Stimulated activated naive B cell treated with anti-CD40 and anti-IgM and Interleukin-4, amounts not matched to agents 10 μg/mL and 1 μg/mL and 100 μg/mL, for 72 hours (primary cell): Measurements from ENCODE around the gene PPOX.

Source experiments
- ATAC-seq, 2 donors: fragments of 150-1000 bp; cut with Tn5 transposase; replicated peaks; 2 replicates each; pipeline ENCODE4 v1.10.0; 2021; ENCODE audit warnings: moderate library complexity in 1 of 2
- DNase-seq: peaks from one replicate; pipeline ENCODE4 v3.0.0; 2021
- H3K27ac Mint-ChIP-seq: one replicate; pipeline ENCODE4 v1.8.0; 2022; ENCODE audit warnings: mild to moderate bottlenecking, mixed read lengths
- H3K27me3 Mint-ChIP-seq, 2 donors: one replicate each; pipeline ENCODE4 v1.8.0; 2022; ENCODE audit warnings: mixed read lengths in 2 of 2
- H3K36me3 Mint-ChIP-seq, 2 donors: one replicate each; pipeline ENCODE4 v1.8.0; 2022; ENCODE audit warnings: mixed read lengths in 2 of 2, mild to moderate bottlenecking in 1 of 2
- H3K4me1 Mint-ChIP-seq, 2 donors: one replicate each; pipeline ENCODE4 v1.8.0; 2022; ENCODE audit warnings: mixed read lengths in 2 of 2, mild to moderate bottlenecking in 1 of 2
- H3K4me3 Mint-ChIP-seq, 2 donors: one replicate each; pipeline ENCODE4 v1.8.0; 2022; ENCODE audit warnings: mild to moderate bottlenecking in 2 of 2, mixed read lengths in 2 of 2, moderate library complexity in 1 of 2
- H3K9me3 Mint-ChIP-seq, 2 donors: one replicate each; pipeline ENCODE4 v1.8.0; 2022; ENCODE audit warnings: mixed read lengths in 2 of 2, mild to moderate bottlenecking in 1 of 2

Gene PPOX

DNA sequence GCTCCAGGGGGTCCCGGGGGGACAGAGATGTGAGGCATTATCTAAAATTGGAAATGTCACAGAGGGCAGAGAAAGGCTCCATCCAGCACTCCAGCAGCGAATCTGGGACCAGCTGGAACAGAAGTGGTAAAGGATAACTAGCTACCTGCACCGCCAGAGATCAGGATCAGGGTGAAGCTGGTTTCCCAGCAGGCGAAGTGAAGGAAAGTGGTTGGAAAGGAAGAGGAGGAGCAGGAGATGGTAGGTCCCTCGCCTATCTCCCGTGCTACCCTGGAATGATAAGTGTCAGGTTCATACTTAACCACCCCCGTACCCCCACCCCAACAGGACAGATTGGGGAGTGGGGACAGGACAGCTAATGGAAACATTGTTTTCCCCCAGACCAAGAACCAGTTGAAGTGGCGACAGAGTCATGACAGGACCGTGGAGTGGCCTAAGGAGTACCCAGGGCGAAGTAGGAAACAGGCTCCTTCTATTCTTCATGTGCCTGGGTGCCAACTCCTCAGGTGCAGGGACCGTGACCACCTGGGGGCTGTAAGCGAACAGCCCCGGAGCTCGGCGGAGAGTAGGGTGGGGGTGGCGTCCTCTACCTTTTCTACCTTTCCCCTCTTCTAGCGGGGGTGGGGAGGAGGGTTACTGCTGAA, 10.4 kb downstream of the PPOX start:
- Mint-ChIP-seq H3K4me1 (peaks cover 34 to 63% of the 10 kb centered on the region in 2 donors), H3K36me3 (peaks cover 17 to 42% of the 10 kb centered on the region in 2 donors), H3K27me3 (no peaks in the 10 kb centered on the region)

GRCh38 chr1:161177112-161177935, 11.1 kb downstream of the PPOX start, which contains the start of gene B4GALT3:
Gene B4GALT3, minus strand, starts transcription at chr1:161177507. Its CDS starts 1,447 bp downstream, at chr1:161176060.
- Mint-ChIP-seq H3K27ac (peak within 1 kb of the TSS; percentile 99), H3K36me3 (peaks cover 11 to 36% of the 10 kb centered on the region in 2 donors), H3K4me1 (peaks cover 37 to 67% of the 10 kb centered on the region in 2 donors), H3K4me3 (peak within 1 kb of the TSS; percentile 98), H3K27me3 (no peaks in the 10 kb centered on the region), H3K9me3 (no peaks in the 10 kb centered on the region)
- DNase-seq (peak; percentile 90), ATAC-seq (peak; percentile 93 to 94)

More for the DNA sequence above, 10.4 kb downstream of the PPOX start:
- ATAC-seq: no peak
- H3K9me3 Mint-ChIP-seq: no peaks in the 10 kb centered on the region
- peak overlapping the region; percentile 98 for H3K4me3 Mint-ChIP-seq
- H3K27ac Mint-ChIP-seq: peak overlapping the region; percentile 99
- no peak for DNase-seq

DNA sequence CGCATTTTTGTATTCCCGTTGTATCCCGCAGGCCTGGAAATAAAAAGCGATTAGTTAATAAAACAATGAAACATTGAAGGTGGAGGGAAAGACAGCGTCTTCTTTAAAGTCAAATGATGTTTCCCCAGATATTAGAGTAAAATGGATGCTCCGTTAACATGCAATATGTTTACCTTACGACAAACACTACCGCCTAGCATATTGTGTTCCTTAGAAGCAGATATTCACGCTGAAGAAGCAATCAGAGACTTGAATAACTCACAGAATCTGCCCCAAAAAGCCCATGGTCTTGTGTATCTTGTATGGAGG, 11.7 kb downstream of the PPOX start:
- Mint-ChIP-seq H3K27me3 (no peaks in the 10 kb centered on the region), H3K4me3 (peak overlapping the region; percentile 98), H3K4me1 (peaks cover 38 to 67% of the 10 kb centered on the region in 2 donors), H3K36me3 (peaks cover 7 to 30% of the 10 kb centered on the region in 2 donors), H3K9me3 (no peaks in the 10 kb centered on the region), H3K27ac (peak overlapping the region; percentile 99)
- DNase-seq (no peak), ATAC-seq (no peak)

- no peaks in the 10 kb centered on the region for H3K9me3 Mint-ChIP-seq
- H3K4me1 Mint-ChIP-seq: peaks cover 41 to 73% of the 10 kb centered on the region in 2 donors
- peaks cover 2 to 15% of the 10 kb centered on the region in 2 donors for H3K36me3 Mint-ChIP-seq
- DNase-seq (no peak), ATAC-seq (no peak)
- H3K27ac Mint-ChIP-seq: peak overlapping the region; percentile 72
- H3K27me3 Mint-ChIP-seq: no peaks in the 10 kb centered on the region
- H3K4me3 Mint-ChIP-seq: no peak overlapping the region
These were observed 13.5 kb downstream of the PPOX start for GRCh38 chr1:161179698-161180097.

DNA sequence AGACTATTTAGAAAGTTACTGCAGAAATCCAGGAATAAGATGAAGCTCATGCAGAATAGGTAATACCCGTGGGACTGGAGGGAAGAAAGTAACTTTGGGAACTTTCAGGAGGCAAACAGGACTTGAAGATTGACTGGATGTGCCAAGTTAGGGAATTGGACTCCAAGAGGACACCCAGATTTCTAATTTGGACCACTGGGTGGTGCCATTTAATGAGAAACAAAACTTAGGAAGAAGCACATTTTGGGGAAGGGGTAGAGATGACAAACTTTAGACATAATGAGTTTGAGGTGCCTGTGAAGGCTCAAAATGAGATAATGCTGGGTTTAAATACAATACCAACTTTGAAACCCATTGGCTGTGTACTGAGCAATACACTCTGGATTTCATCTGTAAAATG, 14.4 kb downstream of the PPOX start:
- no peaks in the 10 kb centered on the region for H3K9me3 Mint-ChIP-seq
- H3K4me1 Mint-ChIP-seq: peaks cover 40 to 72% of the 10 kb centered on the region in 2 donors
- no peak overlapping the region for H3K27ac Mint-ChIP-seq
- H3K4me3 Mint-ChIP-seq: no peak overlapping the region
- DNase-seq: no peak
- no peaks in the 10 kb centered on the region for H3K27me3 Mint-ChIP-seq
- peaks cover under 1 to 7% of the 10 kb centered on the region in 2 donors for H3K36me3 Mint-ChIP-seq
- no peak for ATAC-seq

GRCh38 chr1:161182214-161182613, 16.0 kb downstream of the PPOX start:
- Mint-ChIP-seq H3K4me1 (peaks cover 41 to 74% of the 10 kb centered on the region in 2 donors), H3K9me3 (no peaks in the 10 kb centered on the region), H3K27me3 (no peaks in the 10 kb centered on the region), H3K27ac (peak overlapping the region; percentile 81), H3K4me3 (no peak overlapping the region), H3K36me3 (no peaks in the 10 kb centered on the region)
- DNase-seq (no peak), ATAC-seq (peak; percentile 21 to 40)

- Mint-ChIP-seq H3K27ac (peak overlapping the region; percentile 92), H3K9me3 (no peaks in the 10 kb centered on the region), H3K36me3 (no peaks in the 10 kb centered on the region), H3K27me3 (no peaks in the 10 kb centered on the region), H3K4me3 (peak overlapping the region; percentile 50 to 54), H3K4me1 (peaks cover 46 to 84% of the 10 kb centered on the region in 2 donors)
- peak; percentile 56 for DNase-seq
- ATAC-seq: peak; percentile 62 to 66
These were observed 19.1 kb downstream of the PPOX start for GRCh38 chr1:161185282-161185682.

- Mint-ChIP-seq H3K4me1 (peaks cover 42 to 79% of the 10 kb centered on the region in 2 donors), H3K9me3 (no peaks in the 10 kb centered on the region), H3K27ac (peak overlapping the region; percentile 92), H3K27me3 (no peaks in the 10 kb centered on the region), H3K36me3 (no peaks in the 10 kb centered on the region), H3K4me3 (peak overlapping the region; percentile 3 to 50)
- peak; percentile 85 to 86 for ATAC-seq
- no peak for DNase-seq
These were observed 19.6 kb downstream of the PPOX start for GRCh38 chr1:161185732-161186311.

DNA sequence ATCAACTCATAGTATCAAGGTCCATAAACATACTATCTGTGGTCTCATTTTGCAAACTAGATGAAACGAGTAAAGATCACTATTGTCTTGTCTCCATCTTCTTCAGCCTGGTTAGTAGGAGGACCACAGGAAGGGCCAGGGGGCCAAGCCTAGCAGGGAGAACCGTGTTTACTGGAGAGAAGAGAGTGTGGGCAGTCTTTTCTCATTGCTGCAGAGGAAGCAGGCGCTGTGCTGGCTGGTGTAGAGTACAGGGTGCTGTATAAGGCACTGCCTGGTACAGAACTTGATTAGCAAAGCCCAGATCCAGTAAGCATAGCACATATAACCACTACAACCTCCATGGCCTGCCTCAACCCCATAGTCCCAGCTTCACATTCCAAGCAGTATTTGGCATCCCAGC, 21.1 kb downstream of the PPOX start:
- H3K9me3 Mint-ChIP-seq: no peaks in the 10 kb centered on the region
- no peak overlapping the region for H3K4me3 Mint-ChIP-seq
- ATAC-seq: no peak
- no peaks in the 10 kb centered on the region for H3K27me3 Mint-ChIP-seq
- peak overlapping the region; percentile 92 for H3K27ac Mint-ChIP-seq
- H3K36me3 Mint-ChIP-seq: no peaks in the 10 kb centered on the region
- no peak for DNase-seq
- peaks cover 44 to 78% of the 10 kb centered on the region in 2 donors for H3K4me1 Mint-ChIP-seq

- no peak overlapping the region for H3K4me3 Mint-ChIP-seq
- H3K27me3 Mint-ChIP-seq: no peaks in the 10 kb centered on the region
- no peaks in the 10 kb centered on the region for H3K9me3 Mint-ChIP-seq
- no peaks in the 10 kb centered on the region for H3K36me3 Mint-ChIP-seq
- no peak overlapping the region for H3K27ac Mint-ChIP-seq
- peaks cover 45 to 78% of the 10 kb centered on the region in 2 donors for H3K4me1 Mint-ChIP-seq
- DNase-seq (no peak), ATAC-seq (no peak)
These were observed 22.2 kb downstream of the PPOX start for GRCh38 chr1:161188381-161188780.

DNA sequence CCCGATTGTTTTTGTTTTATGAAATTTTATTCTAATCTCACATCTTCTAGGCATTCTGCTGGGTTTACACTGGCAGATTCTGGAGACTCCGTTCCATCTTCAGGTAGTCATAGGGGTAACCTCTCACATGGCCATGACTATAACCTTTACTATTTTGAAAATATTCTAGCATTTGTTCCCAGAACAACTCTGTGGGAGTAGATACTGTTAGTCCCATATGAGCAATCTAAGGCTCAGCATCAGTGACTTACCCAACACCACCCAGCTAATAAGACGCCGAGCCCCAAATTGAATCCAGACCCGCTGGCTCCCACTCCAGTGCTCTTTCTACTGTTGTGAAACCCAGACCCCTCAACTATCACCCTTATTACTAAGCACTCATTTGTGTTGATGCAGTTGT, 22.8 kb downstream of the PPOX start:
- H3K9me3 Mint-ChIP-seq: no peaks in the 10 kb centered on the region
- H3K27ac Mint-ChIP-seq: no peak overlapping the region
- peaks cover 47 to 79% of the 10 kb centered on the region in 2 donors for H3K4me1 Mint-ChIP-seq
- no peak overlapping the region for H3K4me3 Mint-ChIP-seq
- no peaks in the 10 kb centered on the region for H3K36me3 Mint-ChIP-seq
- ATAC-seq (no peak), DNase-seq (no peak)
- no peaks in the 10 kb centered on the region for H3K27me3 Mint-ChIP-seq

- Mint-ChIP-seq H3K27me3 (no peaks in the 10 kb centered on the region), H3K36me3 (no peaks in the 10 kb centered on the region), H3K4me3 (no peak overlapping the region), H3K27ac (peak overlapping the region; percentile 20), H3K9me3 (no peaks in the 10 kb centered on the region), H3K4me1 (peaks cover 49 to 79% of the 10 kb centered on the region in 2 donors)
- no peak for DNase-seq
- ATAC-seq: no peak
These were observed 24.8 kb downstream of the PPOX start for GRCh38 chr1:161190962-161191521.

DNA sequence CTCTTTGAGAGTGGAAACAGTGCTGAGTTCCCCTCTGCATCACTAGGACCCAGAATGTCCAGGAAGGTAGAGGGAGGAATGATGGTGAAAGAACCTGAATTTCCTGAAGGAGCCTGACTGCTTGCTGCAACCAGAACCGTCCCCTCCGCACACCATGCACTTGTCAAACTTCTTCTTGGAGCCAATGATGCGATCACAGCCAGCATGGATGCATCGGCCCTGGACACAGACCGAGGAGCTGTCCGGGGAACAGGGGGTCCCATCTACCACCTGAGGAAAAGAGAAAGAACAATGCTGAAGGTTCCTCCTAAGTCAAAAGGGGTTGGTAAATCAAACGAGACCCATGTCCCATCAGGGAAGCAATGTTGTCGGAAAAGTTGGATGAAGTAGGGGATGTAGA, 25.7 kb downstream of the PPOX start:
- H3K27me3 Mint-ChIP-seq: no peaks in the 10 kb centered on the region
- H3K27ac Mint-ChIP-seq: no peak overlapping the region
- DNase-seq (no peak), ATAC-seq (no peak)
- peaks cover 46 to 72% of the 10 kb centered on the region in 2 donors for H3K4me1 Mint-ChIP-seq
- no peak overlapping the region for H3K4me3 Mint-ChIP-seq
- no peaks in the 10 kb centered on the region for H3K36me3 Mint-ChIP-seq
- no peaks in the 10 kb centered on the region for H3K9me3 Mint-ChIP-seq
